ENCODE measurements around the gene TCEANC.
A peak's percentile ranks its signal among the peaks of the same experiment; 100 is the strongest.

Gene TCEANC

DNA sequence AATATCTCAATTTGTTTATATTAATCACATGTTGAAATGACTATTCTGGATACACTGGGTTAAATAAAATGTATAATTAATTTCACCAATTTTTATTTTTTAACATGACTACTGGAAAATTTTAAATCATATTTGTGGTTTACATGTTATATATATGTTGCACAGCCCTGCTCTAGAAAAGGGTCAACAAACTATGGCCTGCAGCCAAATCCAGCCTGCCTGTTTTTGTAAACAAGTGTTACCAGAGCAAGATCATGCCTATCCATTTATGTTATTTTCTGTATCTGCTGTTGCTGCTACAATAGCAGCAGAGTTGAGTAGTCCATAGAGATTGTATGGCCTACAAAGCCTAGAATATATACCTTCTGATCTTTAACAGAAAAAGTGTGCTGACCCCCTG lies 1.2 kb downstream of the TCEANC start:
- DNase-seq (ENCODE audit: low spot score): no peak
- H3K27ac ChIP-seq: peak overlapping the region in 1 of 2 donors; percentile 98
- TF ChIP-seq, protein P1, sequence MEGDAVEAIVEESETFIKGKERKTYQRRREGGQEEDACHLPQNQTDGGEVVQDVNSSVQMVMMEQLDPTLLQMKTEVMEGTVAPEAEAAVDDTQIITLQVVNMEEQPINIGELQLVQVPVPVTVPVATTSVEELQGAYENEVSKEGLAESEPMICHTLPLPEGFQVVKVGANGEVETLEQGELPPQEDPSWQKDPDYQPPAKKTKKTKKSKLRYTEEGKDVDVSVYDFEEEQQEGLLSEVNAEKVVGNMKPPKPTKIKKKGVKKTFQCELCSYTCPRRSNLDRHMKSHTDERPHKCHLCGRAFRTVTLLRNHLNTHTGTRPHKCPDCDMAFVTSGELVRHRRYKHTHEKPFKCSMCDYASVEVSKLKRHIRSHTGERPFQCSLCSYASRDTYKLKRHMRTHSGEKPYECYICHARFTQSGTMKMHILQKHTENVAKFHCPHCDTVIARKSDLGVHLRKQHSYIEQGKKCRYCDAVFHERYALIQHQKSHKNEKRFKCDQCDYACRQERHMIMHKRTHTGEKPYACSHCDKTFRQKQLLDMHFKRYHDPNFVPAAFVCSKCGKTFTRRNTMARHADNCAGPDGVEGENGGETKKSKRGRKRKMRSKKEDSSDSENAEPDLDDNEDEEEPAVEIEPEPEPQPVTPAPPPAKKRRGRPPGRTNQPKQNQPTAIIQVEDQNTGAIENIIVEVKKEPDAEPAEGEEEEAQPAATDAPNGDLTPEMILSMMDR (IDR thresholded peaks at IDR 0.05): no peak
- H3K4me3 ChIP-seq: peak overlapping the region; percentile 89

DNA sequence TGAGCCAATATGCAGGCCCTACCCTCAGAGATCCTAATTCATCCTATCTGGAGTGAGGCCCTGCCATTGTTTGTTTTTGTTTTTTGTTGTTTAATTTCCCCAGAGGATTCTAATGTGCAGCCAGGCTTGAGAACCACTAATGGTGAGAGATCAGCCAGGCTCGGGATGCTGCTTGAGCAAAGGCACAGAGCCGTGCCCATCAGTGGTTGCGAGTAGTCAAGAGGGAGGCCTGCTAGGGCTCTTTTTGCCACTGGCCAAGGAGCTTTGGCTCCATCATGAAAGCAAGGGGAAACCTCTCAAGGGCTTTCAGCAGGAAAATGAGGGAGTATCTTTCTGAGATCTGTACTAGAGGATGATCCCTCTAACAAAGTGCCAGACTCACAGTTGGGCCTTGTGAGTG lies 2.7 kb downstream of the TCEANC start:
- no peak overlapping the region for H3K27ac ChIP-seq
- TF ChIP-seq, protein P1 (IDR thresholded peaks at IDR 0.05): no peak
- DNase-seq (ENCODE audit: low spot score): no peak
- H3K4me3 ChIP-seq: no peak overlapping the region

- H3K4me3 ChIP-seq: no peak overlapping the region
- no peak for DNase-seq (ENCODE audit: low spot score)
- TF ChIP-seq, protein P1 (IDR thresholded peaks at IDR 0.05): peak; percentile 51
- H3K27ac ChIP-seq: no peak overlapping the region
Observed at GRCh38 chrX:13658602-13659001, 5.7 kb downstream of the TCEANC start.

DNA sequence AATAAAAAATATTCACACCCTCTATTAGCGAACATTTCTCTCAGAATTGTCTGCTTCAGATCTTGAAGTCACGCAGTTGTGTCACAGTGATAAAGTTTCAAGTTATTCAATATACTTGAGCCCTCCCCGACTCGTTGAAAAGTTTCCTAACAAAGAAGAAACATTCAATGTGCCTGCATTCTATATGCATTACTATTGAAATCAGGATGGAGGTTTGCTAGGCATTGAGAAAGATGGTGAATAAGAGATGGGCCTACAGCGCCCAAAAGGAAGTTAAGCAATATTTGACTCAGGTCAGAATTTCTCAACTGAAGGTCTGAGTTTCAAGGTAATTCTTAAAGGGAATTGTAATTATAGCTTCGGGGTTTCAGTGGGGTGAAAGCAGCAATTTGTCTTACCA lies 6.1 kb downstream of the TCEANC start:
- no peak overlapping the region for H3K4me3 ChIP-seq
- TF ChIP-seq, protein P1 (IDR thresholded peaks at IDR 0.05): no peak
- H3K27ac ChIP-seq: no peak overlapping the region
- DNase-seq (ENCODE audit: low spot score): no peak

DNA sequence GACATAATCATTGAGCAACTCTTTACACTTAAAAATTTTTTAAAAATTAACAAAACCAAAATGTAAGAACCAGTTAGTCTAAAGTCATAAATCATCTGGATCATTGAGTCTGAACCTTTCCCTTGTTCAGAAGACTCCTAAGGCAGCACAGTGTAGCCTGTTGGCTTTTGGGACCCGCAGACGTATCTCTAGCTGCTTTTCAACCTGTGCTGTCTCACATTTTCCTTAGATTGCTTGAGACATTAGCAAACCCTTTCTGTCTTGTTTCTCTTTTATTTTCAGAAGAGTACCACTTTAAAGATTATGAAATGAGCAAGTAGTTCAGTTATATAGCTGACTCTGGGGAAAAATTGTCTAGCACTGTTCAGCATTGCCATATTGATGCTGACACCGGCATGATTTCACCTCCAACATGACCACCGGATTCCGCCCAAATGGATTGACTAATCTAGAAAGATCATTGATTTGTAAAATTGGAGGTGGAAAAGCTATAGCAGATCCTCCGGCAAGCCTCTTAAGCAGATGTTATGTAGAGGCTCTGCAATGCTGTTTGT lies 8.9 kb downstream of the TCEANC start:
- H3K4me3 ChIP-seq: no peak overlapping the region
- no peak for DNase-seq (ENCODE audit: low spot score)
- TF ChIP-seq, protein P1 (IDR thresholded peaks at IDR 0.05): no peak
- peak overlapping the region in 1 of 2 donors; percentile 13 for H3K27ac ChIP-seq

DNA sequence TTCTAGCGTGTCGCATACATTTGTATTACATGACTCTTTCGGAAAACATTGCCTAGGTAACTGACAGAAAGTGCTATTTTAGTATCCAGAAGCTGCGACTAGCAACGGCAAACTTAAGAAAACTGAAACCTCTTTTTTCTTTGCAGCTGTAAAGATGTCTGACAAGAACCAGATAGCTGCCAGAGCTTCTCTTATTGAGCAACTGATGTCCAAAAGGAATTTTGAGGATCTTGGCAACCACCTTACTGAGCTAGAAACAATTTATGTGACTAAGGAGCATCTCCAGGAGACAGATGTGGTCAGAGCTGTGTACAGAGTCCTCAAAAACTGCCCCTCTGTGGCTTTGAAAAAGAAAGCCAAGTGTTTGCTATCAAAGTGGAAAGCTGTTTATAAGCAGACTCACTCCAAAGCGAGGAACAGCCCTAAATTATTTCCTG lies 9.4 kb downstream of the TCEANC start:
- Histone ChIP-seq H3K27ac (peak overlapping the region in 1 of 2 donors; percentile 13), H3K4me3 (no peak overlapping the region)
- TF ChIP-seq, protein P1 (IDR thresholded peaks at IDR 0.05): no peak
- DNase-seq (ENCODE audit: low spot score): no peak

- Histone ChIP-seq H3K4me3 (no peak overlapping the region), H3K27ac (peak overlapping the region in 1 of 2 donors; percentile 39)
- DNase-seq (ENCODE audit: low spot score): no peak
- TF ChIP-seq, protein P1 (IDR thresholded peaks at IDR 0.05): no peak
Observed at GRCh38 chrX:13664020-13664419, 11.1 kb downstream of the TCEANC start.

All from coronary artery (tissue), 2 donors.